Measurements from ENCODE around the gene SLC11A2.

SLC11A2 gene

DNA sequence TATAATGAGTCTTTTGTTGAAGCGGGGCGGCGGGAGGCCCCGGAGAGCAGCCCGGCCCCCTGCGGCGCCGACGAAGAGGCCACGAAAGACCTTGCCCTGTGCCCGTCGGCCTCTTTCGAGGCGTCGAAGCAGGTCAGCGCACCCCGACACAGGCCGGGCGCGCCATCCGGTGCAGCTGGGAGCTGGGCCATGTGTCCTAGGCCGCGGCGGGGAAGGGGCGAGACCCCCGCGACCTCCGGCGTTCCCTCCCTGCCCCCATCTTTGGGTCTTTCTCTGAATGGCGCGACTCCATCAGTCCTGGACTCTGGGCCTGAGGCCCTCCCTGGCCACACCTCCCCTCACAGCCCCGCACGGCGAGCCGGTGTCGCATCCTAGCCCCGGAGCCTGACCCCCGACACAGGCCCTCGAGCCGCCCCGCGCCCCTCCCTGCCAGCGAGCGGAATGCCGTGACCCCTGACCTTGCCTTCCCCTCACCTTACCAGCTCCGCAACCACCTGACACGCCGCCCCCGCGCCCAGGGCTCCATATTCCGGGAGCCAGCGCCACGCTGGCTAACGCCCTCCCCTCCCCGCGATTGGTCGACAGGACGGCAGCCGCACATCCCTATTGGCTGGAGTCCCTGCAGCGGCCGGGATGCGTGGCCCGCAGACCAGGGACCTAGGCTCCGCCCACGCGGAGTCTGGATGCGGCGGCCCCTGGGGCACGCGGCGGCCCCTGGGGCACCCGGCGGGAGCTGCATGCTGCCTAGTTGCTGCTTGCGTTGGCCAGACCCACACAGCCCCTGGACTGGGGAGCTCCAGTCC lies at the start of gene SLC11A2:
Gene SLC11A2 (minus strand): TSS at position 549 of the 803 bp plus-strand sequence. CDS start 15,656 bp downstream, outside the sequence.
- peaks cover 36% of the 10 kb centered on the region for H3K4me1 ChIP-seq (ENCODE audit: control insufficient read depth, insufficient read depth, low read length)
- H3K4me3 ChIP-seq (ENCODE audit: low read length), result peak within 1 kb of the TSS; percentile 90
- H3K9ac ChIP-seq (ENCODE audit: low read length), result peak within 1 kb of the TSS; percentile 89
- H3K36me3 ChIP-seq (ENCODE audit: control insufficient read depth, insufficient read depth, low read length, severe bottlenecking), result no peaks in the 10 kb centered on the region
- no peaks in the 10 kb centered on the region for H3K9me3 ChIP-seq (ENCODE audit: control insufficient read depth, low read length)
- H3K27me3 ChIP-seq (replicated peaks; ENCODE audit: control insufficient read depth, insufficient read depth, low read length), result no peaks in the 10 kb centered on the region
- DNase-seq (ENCODE audit: low read depth), result peak; percentile 96

DNA sequence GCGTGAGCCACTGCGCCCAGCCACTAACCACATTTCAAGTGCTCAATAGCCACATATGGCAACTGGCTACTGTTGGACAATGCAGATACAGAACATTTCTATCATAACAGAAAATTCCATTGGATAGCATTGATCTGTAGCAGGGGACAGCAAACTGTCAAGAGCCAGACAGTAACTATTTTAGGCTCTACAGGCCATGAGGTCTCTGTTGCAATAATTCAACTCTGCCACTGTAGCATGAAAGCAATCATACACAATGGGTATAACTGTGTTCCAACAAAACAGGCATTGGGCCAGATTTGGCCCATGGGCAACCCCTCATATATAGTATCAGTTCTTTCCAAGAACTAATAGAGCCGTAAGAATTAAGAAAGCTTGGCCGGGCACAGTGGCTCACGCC lies 49.2 kb upstream of the SLC11A2 start:
- Histone ChIP-seq H3K4me1 (ENCODE audit: control insufficient read depth, insufficient read depth, low read length) (peaks cover 38% of the 10 kb centered on the region), H3K27me3 (replicated peaks; ENCODE audit: control insufficient read depth, insufficient read depth, low read length) (no peaks in the 10 kb centered on the region), H3K4me3 (ENCODE audit: low read length) (no peak overlapping the region), H3K9ac (ENCODE audit: low read length) (peak overlapping the region; percentile 7), H3K36me3 (ENCODE audit: control insufficient read depth, insufficient read depth, low read length, severe bottlenecking) (peaks cover 36% of the 10 kb centered on the region), H3K9me3 (ENCODE audit: control insufficient read depth, low read length) (no peaks in the 10 kb centered on the region)
- DNase-seq (ENCODE audit: low read depth), result no peak

DNA sequence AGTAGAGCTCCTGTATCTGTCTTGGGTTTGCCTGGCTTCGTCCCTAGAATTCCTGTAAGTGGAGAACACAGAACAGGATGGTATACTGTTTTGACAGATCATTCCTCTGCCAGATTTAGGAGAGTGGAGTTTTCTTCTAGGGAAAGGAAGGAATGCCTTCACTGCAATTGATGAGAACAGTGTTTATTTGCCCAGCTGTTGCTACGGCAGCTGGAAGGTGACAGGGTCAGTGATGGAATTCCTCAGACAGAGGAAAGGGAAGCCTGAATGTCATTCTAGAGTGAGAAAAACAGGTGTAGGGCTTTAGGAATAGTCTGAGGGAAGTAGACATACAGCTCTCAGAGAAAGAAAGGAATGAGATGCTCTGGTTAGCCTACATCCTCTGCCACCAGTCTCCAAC lies 45.5 kb upstream of the SLC11A2 start:
- Histone ChIP-seq H3K27me3 (replicated peaks; ENCODE audit: control insufficient read depth, insufficient read depth, low read length) (no peaks in the 10 kb centered on the region), H3K4me3 (ENCODE audit: low read length) (no peak overlapping the region), H3K9ac (ENCODE audit: low read length) (no peak overlapping the region), H3K36me3 (ENCODE audit: control insufficient read depth, insufficient read depth, low read length, severe bottlenecking) (peaks cover 60% of the 10 kb centered on the region), H3K9me3 (ENCODE audit: control insufficient read depth, low read length) (no peaks in the 10 kb centered on the region), H3K4me1 (ENCODE audit: control insufficient read depth, insufficient read depth, low read length) (peaks cover 33% of the 10 kb centered on the region)
- no peak for DNase-seq (ENCODE audit: low read depth)

DNA sequence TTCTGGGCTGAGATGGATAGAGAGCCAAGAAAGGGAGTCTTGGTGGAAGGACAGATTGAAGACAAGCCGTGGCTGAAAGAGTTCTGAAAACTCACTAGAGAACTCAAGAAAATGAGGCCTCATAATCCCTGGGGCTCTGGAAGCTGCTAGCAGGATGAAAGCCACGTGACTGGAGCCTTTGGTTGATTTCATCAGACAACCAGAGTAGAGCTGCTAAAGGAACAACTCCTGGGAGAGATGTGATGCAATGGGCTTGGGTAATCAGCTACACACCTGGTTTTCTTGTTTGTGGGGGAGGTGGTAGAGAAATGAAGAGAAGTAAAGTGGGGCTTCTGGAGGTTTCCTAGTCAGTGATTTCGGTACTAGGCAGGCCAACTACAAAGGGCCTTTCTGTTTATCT lies 43.8 kb upstream of the SLC11A2 start:
- H3K4me1 ChIP-seq (ENCODE audit: control insufficient read depth, insufficient read depth, low read length), result peaks cover 16% of the 10 kb centered on the region
- peak overlapping the region; percentile 8 for H3K4me3 ChIP-seq (ENCODE audit: low read length)
- H3K9me3 ChIP-seq (ENCODE audit: control insufficient read depth, low read length), result no peaks in the 10 kb centered on the region
- peak; percentile 82 for DNase-seq (ENCODE audit: low read depth)
- peak overlapping the region; percentile 49 for H3K9ac ChIP-seq (ENCODE audit: low read length)
- peaks cover 76% of the 10 kb centered on the region for H3K36me3 ChIP-seq (ENCODE audit: control insufficient read depth, insufficient read depth, low read length, severe bottlenecking)
- no peaks in the 10 kb centered on the region for H3K27me3 ChIP-seq (replicated peaks; ENCODE audit: control insufficient read depth, insufficient read depth, low read length)

DNA sequence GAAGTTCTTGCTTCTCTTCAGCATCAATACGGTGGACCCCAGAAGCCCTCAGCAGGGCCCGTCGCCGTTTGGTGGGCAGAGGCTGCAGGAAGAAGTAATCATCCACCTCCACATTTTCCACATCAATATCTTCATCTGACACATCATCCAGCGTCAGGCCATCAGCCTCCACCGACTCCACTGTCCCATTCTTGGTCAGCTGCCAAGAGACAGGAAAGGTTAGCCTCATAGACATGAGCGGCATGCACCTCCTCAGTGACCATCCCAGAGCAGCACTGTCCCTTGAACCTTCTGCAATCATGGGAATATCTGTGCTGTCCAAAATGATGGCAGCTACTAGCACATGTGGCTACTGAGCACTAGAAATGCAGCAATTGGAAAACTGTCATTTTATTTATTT lies 41.6 kb upstream of the SLC11A2 start:
- DNase-seq (ENCODE audit: low read depth), result no peak
- Histone ChIP-seq H3K9me3 (ENCODE audit: control insufficient read depth, low read length) (no peaks in the 10 kb centered on the region), H3K4me1 (ENCODE audit: control insufficient read depth, insufficient read depth, low read length) (peaks cover 17% of the 10 kb centered on the region), H3K4me3 (ENCODE audit: low read length) (no peak overlapping the region), H3K27me3 (replicated peaks; ENCODE audit: control insufficient read depth, insufficient read depth, low read length) (no peaks in the 10 kb centered on the region), H3K36me3 (ENCODE audit: control insufficient read depth, insufficient read depth, low read length, severe bottlenecking) (peaks cover 86% of the 10 kb centered on the region), H3K9ac (ENCODE audit: low read length) (no peak overlapping the region)

DNA sequence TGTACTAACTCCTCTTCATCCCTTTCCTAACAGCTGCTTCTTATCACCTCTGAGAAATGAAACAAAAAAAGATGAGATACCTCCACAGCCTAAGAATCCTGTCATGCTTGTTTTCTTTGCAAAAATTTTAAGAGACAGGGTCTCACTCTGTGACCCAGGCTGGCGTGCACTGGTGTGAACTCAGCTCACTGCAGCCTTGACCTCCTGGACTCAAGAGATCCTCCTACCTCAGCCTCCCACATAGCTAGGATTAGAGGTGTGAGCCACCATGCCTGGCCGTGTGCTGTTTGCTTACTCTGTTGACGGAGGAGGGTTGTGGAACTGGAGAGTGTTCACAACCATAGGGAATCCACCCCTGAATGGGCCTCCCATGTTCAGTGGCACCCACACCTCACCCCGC lies 41.0 kb upstream of the SLC11A2 start:
- Histone ChIP-seq H3K4me3 (ENCODE audit: low read length) (no peak overlapping the region), H3K36me3 (ENCODE audit: control insufficient read depth, insufficient read depth, low read length, severe bottlenecking) (peaks cover 86% of the 10 kb centered on the region), H3K27me3 (replicated peaks; ENCODE audit: control insufficient read depth, insufficient read depth, low read length) (no peaks in the 10 kb centered on the region), H3K4me1 (ENCODE audit: control insufficient read depth, insufficient read depth, low read length) (peaks cover 20% of the 10 kb centered on the region), H3K9ac (ENCODE audit: low read length) (no peak overlapping the region), H3K9me3 (ENCODE audit: control insufficient read depth, low read length) (no peaks in the 10 kb centered on the region)
- DNase-seq (ENCODE audit: low read depth), result no peak

DNA sequence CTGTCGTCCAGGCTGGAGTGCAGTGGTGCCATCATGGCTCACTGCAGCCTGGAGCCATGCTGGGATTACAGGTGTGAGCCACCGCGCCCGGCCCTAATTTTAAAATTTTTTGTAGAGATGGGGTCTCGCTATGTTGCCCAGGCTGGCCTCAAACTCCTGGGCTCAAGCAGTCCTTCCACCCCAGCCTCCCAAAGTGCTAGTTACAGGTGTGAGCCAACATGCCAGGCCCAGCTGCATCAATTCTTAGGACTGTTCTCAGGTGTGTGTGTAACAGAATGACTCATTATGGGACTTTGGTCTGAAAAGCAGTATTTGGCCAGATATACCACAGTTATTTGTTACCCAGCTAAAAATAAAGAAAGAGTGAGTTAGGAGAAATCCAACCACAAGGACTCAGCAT lies 39.3 kb upstream of the SLC11A2 start:
- Histone ChIP-seq H3K4me3 (ENCODE audit: low read length) (no peak overlapping the region), H3K36me3 (ENCODE audit: control insufficient read depth, insufficient read depth, low read length, severe bottlenecking) (peaks cover 83% of the 10 kb centered on the region)
- DNase-seq (ENCODE audit: low read depth), result no peak

DNA sequence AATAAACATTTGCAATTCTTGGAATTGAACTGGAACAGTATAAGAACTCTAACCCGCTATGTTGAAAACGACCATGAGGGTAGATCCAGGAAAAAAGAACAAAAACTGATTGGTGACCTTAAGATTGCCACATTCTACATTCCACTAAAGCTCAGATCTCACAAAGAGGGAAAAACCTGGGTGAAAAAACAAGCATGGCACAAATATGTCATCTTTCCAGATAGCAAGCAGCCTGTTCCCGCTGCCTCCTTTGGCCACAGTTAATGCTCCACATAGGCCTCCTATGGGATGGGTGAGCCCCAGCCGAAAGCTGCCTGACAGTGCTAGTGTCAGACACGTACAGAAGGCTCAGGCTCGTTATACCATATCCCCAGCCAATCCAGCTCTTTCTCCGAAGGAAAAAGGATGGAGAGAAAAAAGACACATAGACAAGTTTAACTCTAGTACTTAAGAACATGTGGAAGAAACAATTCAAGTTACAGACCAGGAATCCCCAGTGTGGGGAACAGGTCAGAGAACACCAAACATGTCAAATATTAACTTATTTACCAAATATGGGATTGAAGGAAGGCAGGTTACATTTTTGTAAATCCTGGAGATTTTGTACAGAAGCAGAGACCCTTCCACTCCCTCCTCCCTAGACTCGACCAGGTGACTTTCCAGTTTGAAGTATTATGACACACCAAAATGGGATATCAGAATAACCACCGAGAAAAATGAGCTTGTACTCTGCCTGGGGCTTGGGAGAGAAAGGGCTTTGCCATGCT lies 36.6 kb upstream of the SLC11A2 start:
- DNase-seq (ENCODE audit: low read depth), result no peak
- Histone ChIP-seq H3K36me3 (ENCODE audit: control insufficient read depth, insufficient read depth, low read length, severe bottlenecking) (peaks cover 94% of the 10 kb centered on the region), H3K9ac (ENCODE audit: low read length) (no peak overlapping the region), H3K4me1 (ENCODE audit: control insufficient read depth, insufficient read depth, low read length) (peaks cover 11% of the 10 kb centered on the region), H3K9me3 (ENCODE audit: control insufficient read depth, low read length) (no peaks in the 10 kb centered on the region), H3K4me3 (ENCODE audit: low read length) (no peak overlapping the region), H3K27me3 (replicated peaks; ENCODE audit: control insufficient read depth, insufficient read depth, low read length) (no peaks in the 10 kb centered on the region)

More for the DNA sequence above, 39.3 kb upstream of the SLC11A2 start:
- no peaks in the 10 kb centered on the region for H3K27me3 ChIP-seq (replicated peaks; ENCODE audit: control insufficient read depth, insufficient read depth, low read length)
- H3K4me1 ChIP-seq (ENCODE audit: control insufficient read depth, insufficient read depth, low read length), result peaks cover 20% of the 10 kb centered on the region
- no peak overlapping the region for H3K9ac ChIP-seq (ENCODE audit: low read length)
- no peaks in the 10 kb centered on the region for H3K9me3 ChIP-seq (ENCODE audit: control insufficient read depth, low read length)

DNA sequence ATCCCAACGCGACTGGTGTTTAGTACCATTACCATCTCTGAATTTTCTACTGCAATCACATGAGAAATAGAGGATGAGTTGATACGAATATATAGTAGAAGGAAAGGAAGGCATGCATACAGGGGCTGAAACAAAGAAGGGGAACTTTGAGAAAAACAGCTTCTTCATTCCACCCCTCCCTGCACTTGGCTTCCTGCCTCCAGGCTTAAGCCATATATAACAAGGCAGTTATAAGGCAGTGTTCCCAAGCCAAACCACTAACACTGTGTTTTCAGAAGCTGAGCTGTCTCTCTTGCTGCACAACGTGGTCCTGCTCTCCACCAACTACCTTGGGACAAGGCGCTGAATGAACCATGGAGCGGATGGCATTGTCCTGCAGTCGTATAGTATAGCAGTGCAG lies 32.9 kb upstream of the SLC11A2 start:
- no peak overlapping the region for H3K9ac ChIP-seq (ENCODE audit: low read length)
- no peaks in the 10 kb centered on the region for H3K9me3 ChIP-seq (ENCODE audit: control insufficient read depth, low read length)
- H3K36me3 ChIP-seq (ENCODE audit: control insufficient read depth, insufficient read depth, low read length, severe bottlenecking), result peaks cover 91% of the 10 kb centered on the region
- peaks cover 15% of the 10 kb centered on the region for H3K4me1 ChIP-seq (ENCODE audit: control insufficient read depth, insufficient read depth, low read length)
- DNase-seq (ENCODE audit: low read depth), result no peak
- no peak overlapping the region for H3K4me3 ChIP-seq (ENCODE audit: low read length)
- no peaks in the 10 kb centered on the region for H3K27me3 ChIP-seq (replicated peaks; ENCODE audit: control insufficient read depth, insufficient read depth, low read length)

DNA sequence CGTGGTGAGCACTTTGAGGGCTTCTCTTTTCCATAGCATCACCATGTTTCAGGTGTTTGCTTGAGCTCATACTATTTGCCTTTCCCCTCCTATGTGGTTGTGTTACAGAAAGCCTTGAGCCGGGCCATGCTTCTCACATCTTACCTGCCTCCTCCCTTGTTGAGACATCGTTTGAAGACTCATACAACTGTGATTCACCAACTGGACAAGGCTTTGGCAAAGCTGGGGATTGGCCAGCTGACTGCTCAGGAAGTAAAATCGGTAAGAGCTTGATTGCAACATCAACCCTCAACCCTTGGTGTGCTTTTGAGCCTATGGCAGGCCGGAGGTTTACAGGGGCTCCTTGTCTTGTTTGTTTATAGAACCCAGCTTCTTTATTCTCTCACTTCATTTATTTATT lies 30.1 kb upstream of the SLC11A2 start:
- no peak for DNase-seq (ENCODE audit: low read depth)
- Histone ChIP-seq H3K9me3 (ENCODE audit: control insufficient read depth, low read length) (no peaks in the 10 kb centered on the region), H3K4me1 (ENCODE audit: control insufficient read depth, insufficient read depth, low read length) (peaks cover 13% of the 10 kb centered on the region), H3K4me3 (ENCODE audit: low read length) (no peak overlapping the region), H3K27me3 (replicated peaks; ENCODE audit: control insufficient read depth, insufficient read depth, low read length) (no peaks in the 10 kb centered on the region), H3K9ac (ENCODE audit: low read length) (no peak overlapping the region), H3K36me3 (ENCODE audit: control insufficient read depth, insufficient read depth, low read length, severe bottlenecking) (peaks cover 84% of the 10 kb centered on the region)

DNA sequence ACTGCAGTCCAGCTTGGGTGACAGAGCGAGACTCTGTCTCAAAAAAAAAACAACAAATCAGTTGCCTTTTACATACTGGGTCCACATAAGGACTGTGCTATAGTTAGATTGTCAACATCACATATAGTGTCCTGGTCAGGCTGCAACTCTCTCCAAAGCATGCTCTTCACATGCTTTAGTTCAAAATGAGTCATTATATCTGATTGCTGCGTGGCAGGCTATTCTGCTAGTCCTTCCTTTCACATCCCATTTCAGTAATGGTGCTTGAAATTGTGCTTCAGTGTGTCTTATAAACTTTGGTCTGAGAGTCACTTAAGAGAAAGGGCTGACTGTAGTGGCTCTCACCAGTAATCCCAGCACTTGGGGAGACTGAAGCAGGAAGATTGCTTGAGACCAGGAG lies 28.9 kb upstream of the SLC11A2 start:
- H3K36me3 ChIP-seq (ENCODE audit: control insufficient read depth, insufficient read depth, low read length, severe bottlenecking), result peaks cover 76% of the 10 kb centered on the region

More for the DNA sequence above, 28.9 kb upstream of the SLC11A2 start:
- no peak overlapping the region for H3K9ac ChIP-seq (ENCODE audit: low read length)
- no peak overlapping the region for H3K4me3 ChIP-seq (ENCODE audit: low read length)
- no peak for DNase-seq (ENCODE audit: low read depth)
- H3K4me1 ChIP-seq (ENCODE audit: control insufficient read depth, insufficient read depth, low read length), result peaks cover 13% of the 10 kb centered on the region
- no peaks in the 10 kb centered on the region for H3K27me3 ChIP-seq (replicated peaks; ENCODE audit: control insufficient read depth, insufficient read depth, low read length)
- H3K9me3 ChIP-seq (ENCODE audit: control insufficient read depth, low read length), result no peaks in the 10 kb centered on the region

Measured in adipocyte (in vitro differentiated cells).